ENCODE data around the gene ASCC3.
"Not testable (repeated sequence)": the region's sequence is repeated elsewhere in the genome, so short reads cannot be mapped to it uniquely, and the experiment has no call there.

The ASCC3 gene

GRCh38 chr6:100839419-100839818 is 41.7 kb downstream of the ASCC3 start:
- ChIA-PET CTCF (no interaction called here), POLR2A (no interaction called here)
- no peak for DNase-seq (ENCODE audit: extremely low spot score)
- TF ChIP-seq ELF4 (IDR thresholded peaks at IDR 0.05) (no peak), PKNOX1 (IDR thresholded peaks at IDR 0.05) (no peak), SP1 (IDR thresholded peaks at IDR 0.05) (no peak), FOXM1 (IDR thresholded peaks at IDR 0.05; ENCODE audit: borderline replicate concordance) (no peak), LEF1 (IDR thresholded peaks at IDR 0.05; ENCODE audit: borderline replicate concordance) (no peak), TARDBP (IDR thresholded peaks at IDR 0.05) (no peak), CTBP1 (IDR thresholded peaks at IDR 0.05; ENCODE audit: borderline replicate concordance) (no peak), SUZ12 (IDR thresholded peaks at IDR 0.05) (no peak), HDGF (IDR thresholded peaks at IDR 0.05; ENCODE audit: borderline replicate concordance) (no peak)

GRCh38 chr6:100838011-100838410 is 43.1 kb downstream of the ASCC3 start:
- no peak for DNase-seq (ENCODE audit: extremely low spot score)
- ChIA-PET POLR2A (no interaction called here), CTCF (no interaction called here)
- no peak for TF ChIP-seq ELF4 (IDR thresholded peaks at IDR 0.05)
- no peak for TF ChIP-seq FOXM1 (IDR thresholded peaks at IDR 0.05; ENCODE audit: borderline replicate concordance)
- no peak for TF ChIP-seq PKNOX1 (IDR thresholded peaks at IDR 0.05)
- no peak for TF ChIP-seq HDGF (IDR thresholded peaks at IDR 0.05; ENCODE audit: borderline replicate concordance)
- TF ChIP-seq LEF1 (IDR thresholded peaks at IDR 0.05; ENCODE audit: borderline replicate concordance), result no peak
- TF ChIP-seq NFRKB (IDR thresholded peaks at IDR 0.05), result no peak
- no peak for TF ChIP-seq L3MBTL2 (conservative IDR thresholded peaks at IDR 0.05)
- TF ChIP-seq SP1 (IDR thresholded peaks at IDR 0.05), result no peak
- no peak for TF ChIP-seq TARDBP (IDR thresholded peaks at IDR 0.05)
- TF ChIP-seq FOXK2 (IDR thresholded peaks at IDR 0.05), result no peak
- TF ChIP-seq ARNT (IDR thresholded peaks at IDR 0.05), result no peak
- TF ChIP-seq ZNF384 (IDR thresholded peaks at IDR 0.05), result no peak
- TF ChIP-seq SUZ12 (IDR thresholded peaks at IDR 0.05), result no peak
- no peak for TF ChIP-seq FOXA1 (IDR thresholded peaks at IDR 0.05)
- TF ChIP-seq CTBP1 (IDR thresholded peaks at IDR 0.05; ENCODE audit: borderline replicate concordance), result no peak
- no peak for TF ChIP-seq BHLHE40 (IDR thresholded peaks at IDR 0.05; ENCODE audit: borderline replicate concordance)

GRCh38 chr6:100833972-100834574 is 47.1 kb downstream of the ASCC3 start:
- TF ChIP-seq LEF1 (IDR thresholded peaks at IDR 0.05; ENCODE audit: borderline replicate concordance) (no peak), BHLHE40 (IDR thresholded peaks at IDR 0.05; ENCODE audit: borderline replicate concordance) (no peak), HDGF (IDR thresholded peaks at IDR 0.05; ENCODE audit: borderline replicate concordance) (no peak), ZNF384 (IDR thresholded peaks at IDR 0.05) (no peak), ELF4 (IDR thresholded peaks at IDR 0.05) (no peak)
- DNase-seq (ENCODE audit: extremely low spot score), result no peak
- POLR2A ChIA-PET, result no interaction called here
- CTCF ChIA-PET, result no interaction called here

- CTCF ChIA-PET; POLR2A ChIA-PET; DNase-seq (ENCODE audit: extremely low spot score): not testable (repeated sequence)
These were observed 52.0 kb downstream of the ASCC3 start for GRCh38 chr6:100829077-100829595.

GRCh38 chr6:100823041-100823440 is 58.1 kb downstream of the ASCC3 start:
- POLR2A ChIA-PET, result no interaction called here
- TF ChIP-seq BHLHE40 (IDR thresholded peaks at IDR 0.05; ENCODE audit: borderline replicate concordance) (no peak), SP1 (IDR thresholded peaks at IDR 0.05) (no peak), ARNT (IDR thresholded peaks at IDR 0.05) (no peak), FOXM1 (IDR thresholded peaks at IDR 0.05; ENCODE audit: borderline replicate concordance) (no peak), FOXA1 (IDR thresholded peaks at IDR 0.05) (no peak), LEF1 (IDR thresholded peaks at IDR 0.05; ENCODE audit: borderline replicate concordance) (no peak)
- CTCF ChIA-PET, result interaction anchor here (0.8 kb wide), 1 partner anchor 789 kb away, joined by 4 read pairs; no protein-coding TSS in a partner anchor
- DNase-seq (ENCODE audit: extremely low spot score), result no peak

GRCh38 chr6:100818066-100818465 is 63.1 kb downstream of the ASCC3 start:
- CTCF ChIA-PET, result no interaction called here
- POLR2A ChIA-PET, result no interaction called here
- TF ChIP-seq ZNF384 (IDR thresholded peaks at IDR 0.05), result no peak
- DNase-seq (ENCODE audit: extremely low spot score), result no peak

GRCh38 chr6:100810015-100810414 is 71.1 kb downstream of the ASCC3 start:
- no peak for DNase-seq (ENCODE audit: extremely low spot score)
- ChIA-PET CTCF (interaction anchor here (0.6 kb wide), 1 partner anchor 312 kb away, joined by 3 read pairs; no protein-coding TSS in a partner anchor), POLR2A (no interaction called here)
- TF ChIP-seq FOXK2 (IDR thresholded peaks at IDR 0.05) (no peak), SP1 (IDR thresholded peaks at IDR 0.05) (no peak), BHLHE40 (IDR thresholded peaks at IDR 0.05; ENCODE audit: borderline replicate concordance) (no peak), L3MBTL2 (conservative IDR thresholded peaks at IDR 0.05) (no peak), ELF4 (IDR thresholded peaks at IDR 0.05) (no peak), CTBP1 (IDR thresholded peaks at IDR 0.05; ENCODE audit: borderline replicate concordance) (no peak), SUZ12 (IDR thresholded peaks at IDR 0.05) (no peak), HDGF (IDR thresholded peaks at IDR 0.05; ENCODE audit: borderline replicate concordance) (no peak), ARNT (IDR thresholded peaks at IDR 0.05) (no peak), TARDBP (IDR thresholded peaks at IDR 0.05) (no peak), PKNOX1 (IDR thresholded peaks at IDR 0.05) (no peak), FOXA1 (IDR thresholded peaks at IDR 0.05) (no peak), LEF1 (IDR thresholded peaks at IDR 0.05; ENCODE audit: borderline replicate concordance) (no peak)

Measured in HEK293T (cell line).